ENCODE data around the gene CHMP5.

GRCh38 chr9:33221568-33221884, 43.3 kb upstream of the CHMP5 start:
- TF ChIP-seq CTCF (conservative IDR thresholded peaks at IDR 0.05 in 1 of 2, IDR thresholded peaks at IDR 0.05 in 1 of 2; ENCODE audit: low read depth in 1 of 2, low read length in 2 of 2) (no peak), EZH2 (IDR thresholded peaks at IDR 0.05; ENCODE audit: low read length, missing control alignments) (no peak)
